Natural killer cell (primary cell): ENCODE data around the gene GPR15LG. TPM values are rescaled to one million over a fixed set of nuclear protein-coding genes. Genes with fewer than 3 reads are reported as not detected.

ENCODE experiments used
- ATAC-seq, 3 donors: fragments of 150-1000 bp in 2 of 3; fragments of 200-7000 bp in 1 of 3; cut with Tn5 transposase; 1 replicate in 1 of 3; 2 replicates in 2 of 3; pipeline ENCODE4 v1.10.0; 2021; ENCODE audit warnings: mild to moderate bottlenecking in 2 of 3, moderate library complexity in 2 of 3
- DNase-seq, 2 donors: peaks; one replicate each; pipeline versions ENCODE4 v3.0.0 to v3.0.0-alpha.2; 2013 to 2021; ENCODE audit warnings: mixed read lengths in 1 of 2
- H3K27ac ChIP-seq: one replicate; pipeline ENCODE4 v1.5.1; 2013; ENCODE audit warnings: mild to moderate bottlenecking, low read length
- H3K27me3 ChIP-seq: one replicate; pipeline ENCODE4 v1.6.1; 2013; ENCODE audit warnings: low read length; ENCODE audit not compliant: control insufficient read depth, insufficient read depth
- H3K36me3 ChIP-seq: one replicate; pipeline ENCODE4 v1.6.1; 2013; ENCODE audit warnings: low read length; ENCODE audit not compliant: control insufficient read depth, insufficient read depth
- H3K4me1 ChIP-seq: one replicate; pipeline ENCODE4 v1.6.1; 2013; ENCODE audit warnings: low read length; ENCODE audit not compliant: control insufficient read depth, insufficient read depth
- H3K4me3 ChIP-seq: one replicate; pipeline ENCODE4 v1.5.1; 2013; ENCODE audit warnings: low read length
- H3K9me3 ChIP-seq: one replicate; pipeline ENCODE4 v1.6.1; 2013; ENCODE audit warnings: low read length; ENCODE audit not compliant: control insufficient read depth, insufficient read depth
- H3K27ac Mint-ChIP-seq, 2 donors: one replicate each; pipeline ENCODE4 v1.8.0; 2022; ENCODE audit warnings: mild to moderate bottlenecking in 2 of 2, mixed read lengths in 2 of 2, moderate library complexity in 1 of 2
- H3K27me3 Mint-ChIP-seq, 2 donors: one replicate each; pipeline ENCODE4 v1.8.0; 2022; ENCODE audit warnings: low read depth in 2 of 2, mixed read lengths in 2 of 2
- H3K36me3 Mint-ChIP-seq: one replicate; pipeline ENCODE4 v1.8.0; 2022; ENCODE audit warnings: mixed read lengths
- H3K4me1 Mint-ChIP-seq, 2 donors: one replicate each; pipeline ENCODE4 v1.8.0; 2022; ENCODE audit warnings: mixed read lengths in 2 of 2
- H3K4me3 Mint-ChIP-seq: one replicate; pipeline ENCODE4 v1.8.0; 2022; ENCODE audit warnings: mild to moderate bottlenecking, moderate library complexity, mixed read lengths
- H3K9me3 Mint-ChIP-seq, 2 donors: one replicate each; pipeline ENCODE4 v1.8.0; 2022; ENCODE audit warnings: mixed read lengths in 2 of 2
- CTCF ChIP-seq: fragments of 200-600 bp; IDR thresholded peaks from one replicate; pipeline ENCODE4 v1.8.0; 2022; ENCODE audit warnings: antibody characterized with exemption
- WGBS: methylation state at CpG from one replicate; pipeline ENCODE4 v1.1.7; 2013; ENCODE audit warnings: missing lambda C conversion rate; ENCODE audit not compliant: insufficient coverage; 5-methylcytosine and 5-hydroxymethylcytosine counted together
- intact Hi-C: fragments of 100-400 bp; cut with micrococcal nuclease; formaldehyde crosslinking; loops from one replicate; pipeline ENCODE4 v1.14.2; 2022
- total RNA-seq, 4 donors: library from RNA; stranded (reverse); fragments of 120-200 nt in 1 of 4; gene quantifications; one replicate each; pipeline versions ENCODE4 v1.2.3 to v1.2.4, GENCODE V29; 2013 to 2022

GPR15LG gene
- total RNA-seq, 3 donors from 2014 or later (not counting 1 experiment from before 2014, with no cell fraction given): not detected

GRCh38 chr10:84185526-84186175, 12.1 kb downstream of the GPR15LG start:
- Mint-ChIP-seq H3K9me3 (no peaks in the 10 kb centered on the region), H3K4me1 (peaks cover 6 to 17% of the 10 kb centered on the region in 2 donors), H3K27me3 (no peaks in the 10 kb centered on the region), H3K36me3 (no peaks in the 10 kb centered on the region), H3K27ac (no peak overlapping the region), H3K4me3 (no peak overlapping the region)
- no peaks in the 10 kb centered on the region for H3K36me3 ChIP-seq
- no peak overlapping the region for H3K4me3 ChIP-seq
- no peaks in the 10 kb centered on the region for H3K27me3 ChIP-seq
- no peaks in the 10 kb centered on the region for H3K9me3 ChIP-seq
- DNase-seq (no peak), ATAC-seq (no peak)
- 86% methylated on average over 11 of the region's 11 CpGs for WGBS
- no peak for TF ChIP-seq CTCF
- H3K27ac ChIP-seq: no peak overlapping the region
- intact Hi-C loops: no loop called here
- peaks cover 61% of the 10 kb centered on the region for H3K4me1 ChIP-seq

- TF ChIP-seq CTCF: no peak
Measured at GRCh38 chr10:84188815-84189214, 15.2 kb downstream of the GPR15LG start.

GRCh38 chr10:84190621-84191020, 17.0 kb downstream of the GPR15LG start:
- ATAC-seq: no peak
- H3K4me1 ChIP-seq: peaks cover 79% of the 10 kb centered on the region
- no peak for DNase-seq
- Mint-ChIP-seq H3K4me3 (no peak overlapping the region), H3K9me3 (no peaks in the 10 kb centered on the region), H3K36me3 (no peaks in the 10 kb centered on the region), H3K27ac (no peak overlapping the region), H3K27me3 (no peaks in the 10 kb centered on the region), H3K4me1 (peaks cover 12 to 30% of the 10 kb centered on the region in 2 donors)
- no peak overlapping the region for H3K4me3 ChIP-seq
- H3K36me3 ChIP-seq: no peaks in the 10 kb centered on the region
- WGBS: 71% methylated on average over 3 of the region's 3 CpGs
- no peaks in the 10 kb centered on the region for H3K27me3 ChIP-seq
- H3K27ac ChIP-seq: no peak overlapping the region
- intact Hi-C loops: no loop called here
- H3K9me3 ChIP-seq: no peaks in the 10 kb centered on the region
- no peak for TF ChIP-seq CTCF

More at GRCh38 chr10:84188815-84189214, 15.2 kb downstream of the GPR15LG start:
- DNase-seq: no peak
- no peaks in the 10 kb centered on the region for H3K27me3 ChIP-seq
- H3K9me3 Mint-ChIP-seq: no peaks in the 10 kb centered on the region
- peaks cover 17 to 26% of the 10 kb centered on the region in 2 donors for H3K4me1 Mint-ChIP-seq
- H3K36me3 Mint-ChIP-seq: no peaks in the 10 kb centered on the region
- no peak overlapping the region for H3K27ac ChIP-seq
- H3K9me3 ChIP-seq: no peaks in the 10 kb centered on the region
- no peak overlapping the region for H3K27ac Mint-ChIP-seq
- H3K4me1 ChIP-seq: peaks cover 78% of the 10 kb centered on the region
- 31% methylated on average over 3 of the region's 3 CpGs for WGBS
- H3K27me3 Mint-ChIP-seq: no peaks in the 10 kb centered on the region
- no peak overlapping the region for H3K4me3 Mint-ChIP-seq
- no peaks in the 10 kb centered on the region for H3K36me3 ChIP-seq
- ATAC-seq: peak in 1 of 3 donors; percentile 32
- intact Hi-C loops: no loop called here
- H3K4me3 ChIP-seq: no peak overlapping the region

- intact Hi-C loops: no loop called here
- Mint-ChIP-seq H3K27me3 (no peaks in the 10 kb centered on the region), H3K27ac (no peak overlapping the region), H3K9me3 (no peaks in the 10 kb centered on the region), H3K4me1 (peaks cover 12 to 30% of the 10 kb centered on the region in 2 donors), H3K36me3 (no peaks in the 10 kb centered on the region), H3K4me3 (no peak overlapping the region)
- TF ChIP-seq CTCF: no peak
- Histone ChIP-seq H3K9me3 (no peaks in the 10 kb centered on the region), H3K36me3 (no peaks in the 10 kb centered on the region), H3K27me3 (no peaks in the 10 kb centered on the region), H3K4me3 (no peak overlapping the region), H3K27ac (no peak overlapping the region), H3K4me1 (peaks cover 78% of the 10 kb centered on the region)
- DNase-seq (peak in 1 of 2 donors; percentile 65), ATAC-seq (peak in 1 of 3 donors; percentile 18)
- 30% methylated on average over 5 of the region's 5 CpGs for WGBS
Measured at GRCh38 chr10:84191106-84191505, 17.5 kb downstream of the GPR15LG start.
